ENCODE data around the gene ITIH5. TPM values are rescaled to one million over a fixed set of nuclear protein-coding genes. Genes with fewer than 3 reads are reported as not detected.

Gene ITIH5
- total and polyA plus RNA-seq, 10 donors, result 0.59 to 5.2 (median 1.7) TPM

- no peak for DNase-seq
- no peak for TF ChIP-seq CTCF (IDR thresholded peaks at IDR 0.05 in 8 of 11, conservative IDR thresholded peaks at IDR 0.05 in 3 of 11)
- no peak for TF ChIP-seq POLR2A (IDR thresholded peaks at IDR 0.05)
- no peak for TF ChIP-seq POLR2AphosphoS5 (IDR thresholded peaks at IDR 0.05)
- H3K36me3 ChIP-seq, result no peaks in the 10 kb centered on the region
- H3K9me3 ChIP-seq, result no peaks in the 10 kb centered on the region
- H3K27ac ChIP-seq, result no peak overlapping the region
- peaks cover 0 to 76% (median 47%) of the 10 kb centered on the region in 7 donors for H3K27me3 ChIP-seq (replicated peaks in 1 of 7)
- peak overlapping the region in 5 of 8 donors; percentile 5 to 71 (median 43) for H3K4me3 ChIP-seq
- WGBS, 5 donors, result 5 to 11% (median 7%) methylated on average over 24 to 44 of the region's 44 CpGs
- intact Hi-C loops (cut with DNase I; ENCODE audit: low total_unique reads), result no loop called here
- peaks cover 10 to 21% (median 15%) of the 10 kb centered on the region in 6 donors for H3K4me1 ChIP-seq
These were observed 736 bp upstream of the ITIH5 start for GRCh38 chr10:7667262-7668141.

- TF ChIP-seq POLR2A (IDR thresholded peaks at IDR 0.05) (no peak), POLR2AphosphoS5 (IDR thresholded peaks at IDR 0.05) (no peak), CTCF (IDR thresholded peaks at IDR 0.05 in 8 of 11, conservative IDR thresholded peaks at IDR 0.05 in 3 of 11) (no peak)
- no peak overlapping the region for H3K27ac ChIP-seq
These were observed 999 bp downstream of the ITIH5 start for GRCh38 chr10:7665767-7666166.

GRCh38 chr10:7664707-7665106 is 2.1 kb downstream of the ITIH5 start:
- Histone ChIP-seq H3K9me3 (no peaks in the 10 kb centered on the region), H3K27ac (no peak overlapping the region), H3K4me3 (no peak overlapping the region), H3K36me3 (no peaks in the 10 kb centered on the region), H3K27me3 (replicated peaks in 1 of 7) (peaks cover 0 to 84% (median 60%) of the 10 kb centered on the region in 7 donors), H3K4me1 (peaks cover 10 to 21% (median 15%) of the 10 kb centered on the region in 6 donors)
- 65 to 72% (median 69%) methylated on average over 2 of the region's 2 CpGs for WGBS, 5 donors
- TF ChIP-seq POLR2AphosphoS5 (IDR thresholded peaks at IDR 0.05), result no peak
- no peak for TF ChIP-seq POLR2A (IDR thresholded peaks at IDR 0.05)
- no peak for TF ChIP-seq CTCF (IDR thresholded peaks at IDR 0.05 in 8 of 11, conservative IDR thresholded peaks at IDR 0.05 in 3 of 11)
- intact Hi-C loops (cut with DNase I; ENCODE audit: low total_unique reads), result no loop called here
- DNase-seq, result no peak

More at GRCh38 chr10:7665767-7666166, 999 bp downstream of the ITIH5 start:
- DNase-seq, result no peak
- 20 to 29% (median 25%) methylated on average over 6 of the region's 6 CpGs for WGBS, 5 donors
- Histone ChIP-seq H3K4me1 (peaks cover 10 to 21% (median 15%) of the 10 kb centered on the region in 6 donors), H3K4me3 (peak overlapping the region in 2 of 8 donors; percentile 37 to 71), H3K9me3 (no peaks in the 10 kb centered on the region), H3K27me3 (replicated peaks in 1 of 7) (peaks cover 0 to 78% (median 55%) of the 10 kb centered on the region in 7 donors), H3K36me3 (no peaks in the 10 kb centered on the region)
- intact Hi-C loops (cut with DNase I; ENCODE audit: low total_unique reads), result no loop called here

GRCh38 chr10:7662522-7662921 is 4.2 kb downstream of the ITIH5 start:
- intact Hi-C loops (cut with DNase I; ENCODE audit: low total_unique reads), result no loop called here
- Histone ChIP-seq H3K4me1 (peaks cover 10 to 16% (median 14%) of the 10 kb centered on the region in 6 donors), H3K27ac (no peak overlapping the region), H3K9me3 (no peaks in the 10 kb centered on the region), H3K36me3 (no peaks in the 10 kb centered on the region), H3K27me3 (replicated peaks in 1 of 7) (peaks cover 0 to 86% (median 51%) of the 10 kb centered on the region in 7 donors), H3K4me3 (no peak overlapping the region)
- TF ChIP-seq POLR2A (IDR thresholded peaks at IDR 0.05) (no peak), CTCF (IDR thresholded peaks at IDR 0.05 in 8 of 11, conservative IDR thresholded peaks at IDR 0.05 in 3 of 11) (no peak), POLR2AphosphoS5 (IDR thresholded peaks at IDR 0.05) (no peak)
- DNase-seq, result no peak
- 70 to 92% (median 86%) methylated on average over 5 of the region's 5 CpGs for WGBS, 5 donors

All from spleen (tissue), 11 donors.